Sigmoid colon (tissue), 3 donors: ENCODE measurements around the gene TEK.

Experiments used
- CTCF ChIP-seq, 4 experiments: fragments of 450-650 bp in 3 of 4; fragments of 200-600 bp in 1 of 4; IDR thresholded peaks; one replicate each; pipeline ENCODE4 v1.5.1; 2016 to 2019; ENCODE audit warnings: antibody characterized with exemption in 4 of 4, mild to moderate bottlenecking in 3 of 4, moderate library complexity in 2 of 4
- POLR2A ChIP-seq, 2 donors: fragments of 450-650 bp; IDR thresholded peaks; one replicate each; pipeline ENCODE4 v1.6.1; 2016; ENCODE audit warnings: antibody characterized with exemption in 2 of 2, mild to moderate bottlenecking in 2 of 2, moderate library complexity in 2 of 2

- TF ChIP-seq CTCF (IDR thresholded peaks at IDR 0.05) (no peak), POLR2A (IDR thresholded peaks at IDR 0.05) (no peak)
Observed at GRCh38 chr9:27152405-27152718, 43.3 kb downstream of the TEK start.
